Urinary bladder (tissue), 4 donors: Measurements from ENCODE around the gene TIFAB. TPM values are rescaled to one million over a fixed set of nuclear protein-coding genes. Genes with fewer than 3 reads are reported as not detected.

Experiments
- DNase-seq: peaks from one replicate; pipeline ENCODE4 v3.0.0-alpha.2; 2015; ENCODE audit errors: extremely low spot score
- H3K27ac ChIP-seq: one replicate; pipeline ENCODE4 v1.5.1; 2013; ENCODE audit warnings: low read depth, mild to moderate bottlenecking, moderate library complexity
- H3K36me3 ChIP-seq: one replicate; pipeline ENCODE4 v1.6.1; 2013; ENCODE audit warnings: mild to moderate bottlenecking, moderate library complexity; ENCODE audit not compliant: insufficient read depth
- H3K4me1 ChIP-seq: one replicate; pipeline ENCODE4 v1.6.1; 2013; ENCODE audit warnings: mild to moderate bottlenecking, moderate library complexity; ENCODE audit not compliant: insufficient read depth
- H3K4me3 ChIP-seq: one replicate; pipeline ENCODE4 v1.5.1; 2013; ENCODE audit warnings: low read depth, low read length
- WGBS: extraction: QIAGEN DNeasy Blood & Tissue Kit; methylation state at CpG from one replicate; pipeline ENCODE4 v1.1.7; 2013; 5-methylcytosine and 5-hydroxymethylcytosine counted together
- polyA plus RNA-seq: library from polyadenylated mRNA; stranded (reverse); fragments of 200-250 nt; gene quantifications from one replicate; pipeline ENCODE4 v1.2.3, GENCODE V29; 2013
- total RNA-seq: library from RNA; depleted of rRNA; stranded (reverse); fragments of >200 nt; gene quantifications from one replicate; pipeline ENCODE4 v1.2.3, GENCODE V29; 2014
- donor health status: healthy with polysubstance abuse.
- donor health status: healthy.

The TIFAB gene
- total and polyA plus RNA-seq, 2 donors: 0.05 to 0.37 TPM

DNA sequence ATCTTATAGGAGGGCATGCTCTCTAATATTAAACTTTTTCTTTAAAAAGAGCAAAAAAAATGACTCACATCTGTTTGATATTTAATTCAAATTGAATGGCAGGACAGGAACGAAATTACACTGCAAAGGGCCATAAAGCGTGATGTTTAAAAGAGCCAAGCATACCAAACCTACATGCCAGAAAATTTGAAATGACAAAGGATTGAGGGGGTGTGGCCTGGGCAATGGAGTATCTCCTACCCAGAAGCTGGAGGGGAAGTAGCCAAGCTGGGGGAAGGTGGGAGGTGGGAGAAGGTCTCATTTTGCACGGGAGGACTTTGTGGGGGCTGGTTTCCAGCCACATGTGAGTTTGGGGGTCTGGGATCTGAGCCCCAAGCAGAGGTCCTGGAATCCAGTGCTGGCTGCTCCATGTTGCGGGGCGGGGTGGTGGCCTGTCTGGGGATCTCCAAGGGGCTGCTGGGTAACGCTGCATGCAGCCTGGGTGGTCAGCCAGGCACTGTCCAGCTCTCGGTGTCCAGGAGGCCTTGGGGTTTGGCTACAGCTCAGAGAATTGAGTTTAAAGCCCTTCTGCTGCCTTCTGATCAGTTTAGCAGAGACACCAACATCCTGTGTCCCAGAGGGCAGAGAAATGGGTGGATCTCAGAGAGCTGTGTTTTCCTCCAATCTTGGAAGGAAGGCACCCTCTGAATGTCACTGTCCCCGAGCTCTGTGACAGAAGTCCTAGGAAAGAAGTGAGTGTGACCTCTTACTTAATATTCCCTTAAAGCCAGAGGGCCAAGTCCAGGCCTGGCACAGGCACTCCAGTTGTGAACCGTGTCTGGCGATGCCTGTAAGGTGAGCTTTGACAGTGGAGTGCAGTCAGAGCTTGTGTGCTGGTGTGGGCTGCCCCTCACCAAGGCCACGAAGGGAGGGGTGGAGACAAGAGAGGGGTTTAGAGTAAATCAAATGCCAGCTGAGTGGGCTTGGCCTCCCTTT, 12.6 kb downstream of the TIFAB start:
- no peak for DNase-seq
- Histone ChIP-seq H3K4me1 (no peaks in the 10 kb centered on the region), H3K27ac (no peak overlapping the region), H3K36me3 (no peaks in the 10 kb centered on the region), H3K4me3 (no peak overlapping the region)
- 73% methylated on average over 11 of the region's 11 CpGs for WGBS

DNA sequence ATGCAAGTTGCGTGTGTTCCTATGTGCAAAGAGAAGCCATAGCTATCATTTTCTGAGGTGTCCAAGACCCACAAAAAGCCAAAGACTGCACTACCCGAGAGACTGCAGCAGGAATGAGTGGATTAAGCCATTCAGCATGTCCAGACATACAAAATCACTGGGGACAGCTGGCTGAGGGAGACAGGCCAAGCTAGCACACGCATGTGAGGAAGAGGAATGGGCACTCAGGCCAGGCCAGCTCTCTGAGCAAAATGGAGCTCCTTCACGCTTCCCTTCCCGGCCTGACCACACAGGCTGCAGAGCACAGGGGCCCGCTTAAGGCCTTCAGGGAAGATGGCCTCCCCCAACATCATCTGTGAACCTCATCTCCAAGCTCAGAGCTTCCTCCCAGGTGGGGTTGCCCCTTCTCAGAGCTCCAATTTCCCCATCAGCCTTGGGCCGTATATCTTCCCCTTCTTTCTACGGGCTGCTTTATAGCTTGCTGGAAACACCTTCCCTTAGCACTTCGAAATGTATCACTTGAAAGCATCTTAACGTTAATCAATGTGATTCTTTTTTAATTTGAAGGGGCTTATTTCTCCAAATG, 13.4 kb downstream of the TIFAB start:
- 80% methylated on average over 10 of the region's 10 CpGs for WGBS
- no peak overlapping the region for H3K27ac ChIP-seq
- no peak for DNase-seq

DNA sequence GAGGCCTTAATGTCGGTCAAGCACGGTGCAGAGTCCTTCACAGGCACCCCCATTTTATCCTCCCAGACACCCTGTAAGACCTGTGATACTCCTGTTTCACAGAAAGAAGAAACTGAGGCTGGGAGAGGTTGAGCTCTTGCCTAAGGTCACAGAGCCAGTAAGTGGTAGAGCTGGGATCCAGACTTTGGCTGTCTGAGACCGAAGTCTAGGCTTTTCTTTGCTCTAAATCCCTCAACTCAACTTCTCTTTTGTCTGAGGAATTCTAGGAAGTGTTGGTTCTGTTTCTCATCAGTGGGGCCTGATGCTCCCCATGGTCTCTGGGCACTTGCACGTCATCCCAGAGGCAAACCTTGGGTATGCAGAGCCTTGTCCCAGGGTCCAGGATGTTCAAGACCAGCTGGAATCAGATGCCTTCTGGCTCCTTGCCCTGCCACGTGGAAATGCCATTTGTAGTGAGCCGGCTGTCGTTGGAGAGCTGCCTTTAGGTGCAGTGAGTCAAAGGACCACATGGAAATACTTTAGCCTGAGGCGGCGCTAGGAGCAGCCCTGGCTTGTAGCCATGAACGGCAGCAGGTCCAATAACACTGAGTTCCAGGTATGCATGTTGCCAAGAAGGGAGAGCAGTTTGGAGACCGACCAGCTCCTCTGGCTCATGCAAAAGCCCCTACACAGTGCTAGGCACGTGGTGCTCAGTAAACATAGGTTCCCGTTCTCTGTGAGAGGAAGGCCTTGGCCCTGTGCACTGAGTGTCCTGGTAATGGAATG, 14.2 kb downstream of the TIFAB start:
- Histone ChIP-seq H3K27ac (no peak overlapping the region), H3K36me3 (no peaks in the 10 kb centered on the region), H3K4me1 (no peaks in the 10 kb centered on the region), H3K4me3 (no peak overlapping the region)
- WGBS: 34% methylated on average over 13 of the region's 13 CpGs
- no peak for DNase-seq

More for the DNA sequence above, 13.4 kb downstream of the TIFAB start:
- Histone ChIP-seq H3K36me3 (no peaks in the 10 kb centered on the region), H3K4me1 (no peaks in the 10 kb centered on the region), H3K4me3 (no peak overlapping the region)

DNA sequence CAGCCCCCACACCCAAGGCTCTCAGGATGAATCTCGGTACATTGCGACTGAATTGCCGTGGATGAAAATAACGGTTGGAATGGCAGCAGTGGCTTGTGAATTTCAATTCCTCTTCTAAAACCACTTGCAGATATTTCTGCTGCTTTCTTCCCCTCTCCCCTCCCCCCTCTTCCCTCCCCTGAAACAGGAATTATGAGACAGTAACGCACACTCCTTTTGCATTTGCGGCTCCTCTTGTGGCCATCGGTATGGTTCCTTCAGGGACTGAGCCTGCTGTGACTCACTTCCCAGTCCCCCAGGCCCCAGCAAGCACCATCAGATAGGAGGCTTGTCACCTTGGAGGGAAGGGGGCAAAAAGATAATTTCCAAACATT, 14.7 kb downstream of the TIFAB start:
- DNase-seq: no peak
- WGBS: 74% methylated on average over 7 of the region's 7 CpGs
- Histone ChIP-seq H3K4me3 (no peak overlapping the region), H3K4me1 (no peaks in the 10 kb centered on the region), H3K36me3 (no peaks in the 10 kb centered on the region), H3K27ac (no peak overlapping the region)

DNA sequence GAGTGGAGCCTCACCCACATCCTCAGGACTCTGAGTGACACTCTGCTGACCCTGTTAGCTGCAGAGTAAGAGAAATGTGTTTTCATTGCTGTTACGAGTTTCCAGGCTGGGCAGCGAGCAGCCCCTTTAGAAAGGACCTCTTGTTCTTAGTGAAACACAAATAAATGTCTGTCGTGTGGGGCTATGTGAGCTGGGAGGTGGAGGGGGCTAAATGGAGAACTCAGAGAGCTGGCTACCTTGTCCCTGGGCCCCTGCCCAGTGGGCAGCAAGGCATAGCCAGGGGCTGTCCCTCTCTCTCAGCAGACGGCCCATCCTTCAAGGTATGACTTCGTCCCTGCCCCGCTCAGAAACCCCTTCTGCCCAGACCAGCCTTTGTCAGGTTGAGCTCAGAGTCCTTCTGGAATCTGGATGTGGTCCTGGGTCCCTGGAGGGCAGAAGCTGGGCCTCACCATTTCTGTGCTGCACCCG, 15.2 kb downstream of the TIFAB start:
- DNase-seq: no peak
- H3K4me3 ChIP-seq: no peak overlapping the region
- H3K36me3 ChIP-seq: no peaks in the 10 kb centered on the region
- no peak overlapping the region for H3K27ac ChIP-seq
- WGBS: 73% methylated on average over 7 of the region's 7 CpGs
- no peaks in the 10 kb centered on the region for H3K4me1 ChIP-seq

DNA sequence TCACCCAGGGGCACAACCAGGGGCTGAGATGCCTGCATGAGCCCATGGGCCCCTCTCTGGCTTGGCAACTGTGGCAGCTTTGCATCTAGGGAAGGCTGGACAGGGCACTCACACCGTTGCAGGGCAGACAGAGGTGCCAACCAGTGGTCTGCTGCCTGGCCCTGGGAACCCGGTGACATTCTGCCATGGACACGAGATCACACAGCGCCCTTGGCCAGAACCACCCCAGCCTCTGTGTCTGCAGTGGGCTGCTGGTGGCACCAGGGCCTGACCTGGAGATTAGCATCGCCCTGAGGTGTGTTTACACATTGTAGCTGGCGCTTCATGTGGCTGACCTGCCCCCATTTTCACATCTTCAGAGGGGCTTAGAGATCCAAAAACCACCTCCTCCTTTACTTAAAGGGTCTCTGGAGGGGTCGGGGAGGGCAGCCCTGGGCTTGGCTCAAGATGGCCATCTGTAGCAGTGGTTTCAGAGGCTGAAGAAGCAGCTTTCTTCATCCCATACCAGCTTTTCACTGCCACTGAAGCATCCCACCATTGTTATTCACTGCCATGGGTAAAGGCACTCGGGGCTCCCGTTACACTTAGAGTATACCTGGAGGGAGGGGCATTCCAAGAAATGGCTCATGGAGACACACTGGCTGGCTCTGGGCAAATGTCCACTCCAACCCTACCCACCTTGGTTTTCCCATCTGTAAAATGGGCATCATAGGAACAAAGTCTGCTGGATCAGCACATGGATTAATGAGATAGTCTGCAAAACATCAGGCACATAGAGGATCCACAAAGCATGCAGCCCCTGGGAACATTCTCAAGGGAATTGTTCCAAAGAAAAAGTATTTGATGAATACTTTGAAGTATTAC, 16.5 kb downstream of the TIFAB start:
- DNase-seq: no peak
- Histone ChIP-seq H3K27ac (no peak overlapping the region), H3K4me1 (no peaks in the 10 kb centered on the region), H3K36me3 (no peaks in the 10 kb centered on the region), H3K4me3 (no peak overlapping the region)
- WGBS: 89% methylated on average over 9 of the region's 9 CpGs

DNA sequence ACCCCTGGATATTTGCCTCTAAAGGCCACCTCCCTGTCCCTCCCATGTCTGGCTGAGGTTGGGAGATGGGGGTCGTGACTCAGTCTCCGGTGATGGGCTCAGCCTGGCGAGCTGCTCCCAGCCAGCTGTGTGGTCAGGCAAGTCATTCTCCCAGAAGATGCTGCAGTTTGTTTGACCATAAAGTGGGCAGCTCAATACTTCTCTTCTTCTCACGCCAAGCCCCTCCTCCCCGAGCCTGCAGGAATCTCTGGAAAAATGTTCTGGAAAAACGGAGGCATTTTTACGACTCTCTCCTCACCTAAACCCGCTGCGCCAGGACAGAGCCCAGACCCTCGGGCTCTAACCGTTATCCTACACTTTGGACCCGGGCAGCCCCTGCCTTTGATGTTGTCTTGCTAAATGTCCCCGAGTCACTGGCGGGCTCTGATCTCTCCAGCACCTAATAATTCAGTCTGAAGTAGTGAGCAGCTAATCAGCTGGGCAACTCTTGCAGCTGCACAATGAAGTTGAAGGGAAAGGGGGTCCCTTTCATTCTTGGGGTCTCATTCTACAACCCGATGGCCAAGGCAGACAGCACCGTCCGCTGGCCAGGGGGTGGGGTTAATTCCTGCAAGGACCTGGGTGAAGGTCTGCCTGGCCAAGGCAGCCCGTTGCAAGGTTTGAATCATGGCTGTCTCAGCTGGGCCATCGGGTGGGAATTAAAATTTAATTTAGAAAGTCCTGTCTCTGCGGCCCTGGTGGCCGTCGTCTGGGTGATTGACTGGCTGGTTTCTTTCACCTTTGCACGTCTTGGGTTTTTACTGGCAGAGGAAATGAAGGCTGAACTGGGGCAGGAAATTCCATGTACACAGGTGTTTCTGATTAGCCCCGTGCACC, 17.3 kb downstream of the TIFAB start:
- 46% methylated on average over 24 of the region's 24 CpGs for WGBS
- Histone ChIP-seq H3K27ac (no peak overlapping the region), H3K36me3 (no peaks in the 10 kb centered on the region), H3K4me3 (no peak overlapping the region), H3K4me1 (no peaks in the 10 kb centered on the region)
- no peak for DNase-seq

DNA sequence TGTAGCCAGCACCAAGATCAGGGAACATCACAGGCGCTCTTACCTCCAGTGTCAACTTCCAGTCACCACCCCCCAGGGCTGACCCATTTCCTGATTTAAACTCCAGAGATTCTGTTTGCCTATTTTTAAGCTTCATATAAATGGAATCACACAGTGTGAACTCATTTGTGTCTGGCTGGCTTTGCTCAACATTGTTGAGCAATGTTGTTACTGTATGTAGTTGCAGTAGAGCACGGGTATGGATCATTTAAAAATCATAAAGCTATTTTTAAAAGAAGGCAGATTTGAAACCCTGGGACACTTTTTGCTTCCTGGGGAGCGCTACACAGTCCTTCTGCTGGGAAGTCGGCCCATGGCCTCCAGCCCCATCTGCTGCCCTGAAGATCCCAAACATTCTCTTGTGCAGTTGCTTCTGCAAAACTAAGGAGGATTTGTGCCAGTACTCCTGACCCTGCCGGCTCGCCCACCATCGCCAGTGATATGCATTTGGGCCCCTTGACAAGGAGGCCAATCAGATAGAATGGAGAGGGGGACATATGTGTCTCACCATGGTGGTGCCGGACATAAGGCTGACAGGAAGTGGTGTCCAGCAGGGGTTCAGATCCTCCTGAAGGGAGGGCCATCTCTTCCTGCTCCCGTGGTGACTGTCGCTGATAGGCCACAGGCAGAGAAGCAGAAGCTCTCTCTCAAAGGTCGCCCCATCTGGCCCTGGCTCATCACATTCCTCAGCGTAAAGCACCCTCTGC, 18.3 kb downstream of the TIFAB start:
- no peak for DNase-seq
- 74% methylated on average over 12 of the region's 12 CpGs for WGBS
- H3K4me1 ChIP-seq: no peaks in the 10 kb centered on the region
- no peak overlapping the region for H3K27ac ChIP-seq
- no peaks in the 10 kb centered on the region for H3K36me3 ChIP-seq
- H3K4me3 ChIP-seq: no peak overlapping the region

DNA sequence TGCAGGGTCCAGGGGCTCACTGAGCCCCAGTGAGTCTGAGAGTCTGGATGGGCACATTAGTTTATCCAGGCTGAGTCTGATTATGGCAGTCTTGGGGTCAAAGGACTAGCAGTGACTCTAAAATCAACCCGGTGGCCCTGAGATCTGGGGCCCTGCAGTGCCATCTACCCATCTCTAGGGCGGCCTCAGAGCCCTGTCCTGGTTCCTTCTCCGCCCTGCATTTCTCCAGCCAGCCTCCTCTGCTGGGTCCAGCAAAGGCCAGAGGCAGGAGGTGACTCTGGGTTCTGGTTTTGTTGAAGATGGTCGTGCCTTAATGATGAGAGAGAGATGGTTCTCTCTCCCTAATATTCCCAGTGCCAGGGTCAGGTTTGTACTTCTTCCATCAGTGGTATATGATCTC, 20.0 kb downstream of the TIFAB start:
- Histone ChIP-seq H3K4me3 (no peak overlapping the region), H3K4me1 (no peaks in the 10 kb centered on the region), H3K27ac (no peak overlapping the region), H3K36me3 (no peaks in the 10 kb centered on the region)
- 94% methylated on average over 4 of the region's 4 CpGs for WGBS
- no peak for DNase-seq

DNA sequence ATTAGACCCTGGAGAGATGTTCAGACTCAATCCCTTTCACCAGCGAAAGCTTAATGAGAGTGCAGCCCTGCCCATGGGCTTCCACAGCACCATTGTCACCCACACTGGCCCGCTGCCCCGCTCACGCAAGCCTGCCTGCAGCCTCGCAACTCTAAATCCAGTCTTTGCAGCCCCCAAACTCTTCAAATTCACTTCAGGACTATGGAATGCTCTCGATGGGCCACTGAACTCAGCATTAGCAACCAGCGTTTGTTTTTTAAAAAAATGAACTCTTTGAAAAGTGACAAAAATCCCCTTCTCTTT, 22.1 kb downstream of the TIFAB start:
- Histone ChIP-seq H3K36me3 (no peaks in the 10 kb centered on the region), H3K4me1 (no peaks in the 10 kb centered on the region), H3K27ac (no peak overlapping the region), H3K4me3 (no peak overlapping the region)
- no peak for DNase-seq
- 59% methylated on average over 7 of the region's 7 CpGs for WGBS

DNA sequence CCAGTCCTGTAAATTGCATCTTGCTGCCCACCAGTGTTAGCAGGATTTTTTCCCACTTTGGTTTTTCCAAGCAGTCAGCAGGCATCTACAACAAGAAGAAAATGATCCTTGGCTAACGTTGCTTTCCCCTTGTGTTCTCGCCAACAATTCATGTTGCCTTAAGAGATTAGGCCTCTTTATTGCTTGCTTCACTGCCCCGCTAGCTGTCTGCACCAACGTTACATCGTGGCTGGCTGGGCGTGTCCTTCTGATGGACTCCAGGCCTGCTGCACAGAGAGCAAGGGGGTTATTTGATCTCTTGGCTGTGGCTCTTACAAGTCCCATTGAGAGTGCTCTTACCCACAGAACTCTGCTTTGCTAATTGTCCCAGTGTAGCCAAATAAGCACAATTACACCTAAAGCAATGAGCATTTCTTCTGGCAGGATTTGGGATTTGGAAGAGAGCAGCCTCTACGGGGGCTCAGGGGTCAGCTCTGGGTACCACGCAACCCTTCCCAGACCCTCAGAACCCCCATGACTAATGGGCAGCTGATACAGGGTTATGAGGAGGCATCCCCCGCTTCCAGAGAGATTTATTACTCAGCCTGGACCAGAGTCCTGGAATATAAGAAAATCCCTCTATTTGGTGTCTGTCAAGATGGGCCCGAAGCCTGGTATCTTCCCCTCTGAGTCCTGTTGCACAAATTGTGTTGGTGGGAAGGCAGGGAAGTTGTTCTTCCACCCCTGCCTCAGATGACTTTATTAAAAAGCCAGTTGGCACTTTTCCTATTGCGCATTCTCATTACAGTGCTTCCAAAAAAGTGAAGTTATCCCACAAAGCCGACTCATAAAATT, 22.6 kb downstream of the TIFAB start:
- DNase-seq: peak; percentile 51
- no peak overlapping the region for H3K27ac ChIP-seq
- no peaks in the 10 kb centered on the region for H3K36me3 ChIP-seq
- no peaks in the 10 kb centered on the region for H3K4me1 ChIP-seq
- 34% methylated on average over 12 of the region's 12 CpGs for WGBS
- no peak overlapping the region for H3K4me3 ChIP-seq
